GM19452 (cell line): Measurements from ENCODE around the gene STRBP.
"Not testable (repeated sequence)": the region's sequence is repeated elsewhere in the genome, so short reads cannot be mapped to it uniquely, and the experiment has no call there.

Experiments
- ATAC-seq: cut with Tn5 transposase; IDR thresholded peaks from one replicate; pipeline ENCODE4 v1.9.1; 2021; ENCODE audit not compliant: unreplicated experiment

Gene STRBP

DNA sequence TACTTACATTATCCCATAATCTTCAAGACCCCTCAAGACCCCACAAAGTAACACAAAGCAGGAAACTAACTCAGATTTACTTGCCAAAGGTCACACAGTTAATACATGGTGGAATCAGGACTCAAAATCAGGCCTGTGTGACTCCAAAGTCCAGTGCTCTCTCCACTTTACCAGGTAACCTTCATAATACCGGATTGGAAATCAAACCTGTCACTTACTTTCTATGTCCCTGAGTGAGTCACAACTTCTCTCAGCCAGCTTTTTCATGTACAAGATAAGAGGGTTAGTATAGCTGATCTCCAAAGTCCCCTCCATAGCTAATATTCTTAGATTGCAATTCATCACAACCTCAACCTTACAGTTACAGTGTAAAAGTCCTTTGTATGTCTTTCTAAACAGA is 17.1 kb downstream of the STRBP start:
- ATAC-seq: no peak

DNA sequence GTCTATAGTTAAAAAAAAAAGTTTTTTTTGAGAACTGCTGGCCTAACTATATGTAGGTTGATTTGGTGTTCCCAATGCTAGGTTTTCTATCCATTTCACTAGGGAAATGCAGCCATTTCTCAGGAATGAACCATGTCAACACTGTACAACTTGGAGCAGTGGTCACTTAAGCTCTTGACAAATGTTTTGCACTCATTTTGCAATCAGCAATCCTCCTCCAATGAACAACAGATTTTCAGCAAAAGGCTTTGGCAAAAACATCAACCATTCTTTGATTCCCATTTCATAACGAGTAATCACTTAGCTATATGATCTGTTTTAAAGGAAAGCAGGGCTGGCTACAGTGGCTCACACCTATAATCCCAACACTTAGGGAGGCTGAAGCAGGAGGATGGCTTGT is 17.9 kb downstream of the STRBP start:
- ATAC-seq: no peak

DNA sequence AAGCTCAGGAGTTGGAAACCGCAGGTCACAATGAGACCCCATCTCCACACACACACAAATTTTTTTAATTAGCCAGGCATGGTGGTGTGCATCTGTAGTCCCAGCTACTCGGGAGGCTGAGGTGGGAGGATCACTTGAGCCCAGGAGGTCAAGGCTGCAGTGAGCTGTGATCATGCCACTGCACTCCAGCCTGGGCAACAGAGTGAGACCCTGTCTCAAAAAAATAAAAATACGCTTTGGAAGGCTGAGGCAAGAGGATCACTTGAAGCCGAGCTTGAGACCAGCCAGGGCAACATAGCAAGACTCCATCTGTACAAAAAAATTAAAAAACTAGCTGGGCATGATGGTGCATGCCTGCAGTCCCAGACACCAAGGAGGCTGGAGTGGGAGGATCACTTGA is 19.2 kb downstream of the STRBP start:
- not testable (repeated sequence) for ATAC-seq

DNA sequence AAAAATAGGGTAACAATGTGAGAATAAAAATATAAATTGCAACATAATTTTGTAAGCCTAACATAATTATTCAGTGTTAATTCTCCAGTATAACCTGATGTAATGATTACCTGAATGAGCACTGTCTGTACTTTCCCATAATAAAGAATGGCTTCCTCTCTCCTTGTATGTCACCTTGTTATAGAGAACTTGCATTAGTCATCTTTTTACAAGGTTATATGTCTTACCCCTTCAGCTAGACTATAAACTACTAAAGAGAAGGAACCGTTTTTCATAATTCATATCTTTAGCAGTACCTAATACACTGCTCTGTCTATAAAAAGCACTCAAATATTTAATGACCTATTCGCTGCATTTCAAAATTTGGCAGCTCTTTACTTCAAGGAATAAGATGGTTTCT is 19.8 kb downstream of the STRBP start:
- no peak for ATAC-seq

DNA sequence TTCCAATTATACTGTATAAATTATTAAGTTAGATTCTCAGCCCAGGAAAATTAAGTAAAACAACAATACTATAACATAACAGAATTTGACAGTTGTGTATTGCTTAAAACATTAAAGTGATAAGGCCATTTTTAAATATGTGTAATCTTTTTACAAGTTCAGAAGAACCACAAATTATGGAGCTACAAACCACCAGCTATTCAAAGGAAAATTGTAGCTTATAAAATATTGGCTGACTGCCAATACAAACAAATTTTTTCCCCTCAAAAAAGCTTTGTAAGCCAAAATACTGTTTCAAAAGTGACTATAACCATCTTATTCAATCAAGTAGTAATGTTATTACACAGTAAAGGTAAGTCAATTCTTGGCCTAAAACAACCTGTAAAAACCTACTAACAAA is 21.9 kb downstream of the STRBP start:
- ATAC-seq: no peak

DNA sequence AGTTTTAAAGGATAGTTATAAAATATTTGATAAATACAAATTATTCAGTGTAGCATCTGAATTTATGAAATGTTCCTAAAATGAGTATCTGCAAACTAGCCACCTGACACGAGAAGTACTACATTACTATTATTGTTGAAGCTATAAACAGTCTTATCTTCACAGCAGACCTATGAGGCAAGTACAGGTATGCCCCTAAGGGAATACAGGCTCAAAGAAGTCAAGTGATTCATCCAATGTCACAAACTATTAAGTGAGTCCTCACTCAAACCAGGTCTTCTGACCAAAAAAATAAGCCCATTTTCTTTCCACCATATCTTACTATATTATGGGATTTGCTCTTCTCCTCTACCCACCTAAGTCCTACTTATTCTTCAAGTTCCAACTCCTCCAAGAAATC is 28.7 kb downstream of the STRBP start:
- no peak for ATAC-seq

DNA sequence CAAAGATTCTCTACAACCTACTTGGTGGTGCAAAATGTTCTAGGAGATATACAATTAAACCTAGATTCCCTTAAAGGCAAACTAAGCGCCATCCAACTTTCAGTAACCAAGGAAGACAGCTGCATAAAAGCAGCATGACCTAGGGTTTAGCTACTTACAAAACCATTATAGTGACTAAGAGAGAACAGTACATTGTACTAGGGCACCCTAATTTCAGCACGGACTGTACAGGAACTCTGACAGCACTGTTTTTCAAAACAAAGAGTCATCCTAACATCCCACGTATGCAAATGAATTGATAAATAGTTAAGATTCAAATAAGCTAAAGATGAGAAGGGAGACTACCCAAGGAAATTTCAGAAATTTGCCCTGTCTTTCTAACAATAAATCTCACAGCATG is 30.0 kb downstream of the STRBP start:
- no peak for ATAC-seq

DNA sequence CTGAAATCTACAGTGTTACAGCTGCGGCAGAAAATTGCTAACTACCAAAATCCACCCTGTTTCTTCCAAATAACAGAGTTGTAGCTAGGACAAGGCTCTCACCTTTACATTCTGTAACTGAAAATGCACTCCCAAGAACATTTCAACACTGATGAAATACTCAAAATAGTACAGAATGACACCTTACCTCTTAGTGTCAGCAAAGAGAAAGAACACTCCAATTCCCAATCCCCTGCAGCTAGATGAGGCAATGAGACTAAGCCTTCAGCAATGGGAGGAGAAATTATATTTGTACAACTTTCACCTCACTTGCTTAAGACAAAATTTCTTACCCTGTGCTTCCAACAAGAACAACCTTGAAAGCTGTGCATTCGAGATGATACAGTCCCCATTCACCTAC is 31.2 kb downstream of the STRBP start:
- ATAC-seq: no peak

DNA sequence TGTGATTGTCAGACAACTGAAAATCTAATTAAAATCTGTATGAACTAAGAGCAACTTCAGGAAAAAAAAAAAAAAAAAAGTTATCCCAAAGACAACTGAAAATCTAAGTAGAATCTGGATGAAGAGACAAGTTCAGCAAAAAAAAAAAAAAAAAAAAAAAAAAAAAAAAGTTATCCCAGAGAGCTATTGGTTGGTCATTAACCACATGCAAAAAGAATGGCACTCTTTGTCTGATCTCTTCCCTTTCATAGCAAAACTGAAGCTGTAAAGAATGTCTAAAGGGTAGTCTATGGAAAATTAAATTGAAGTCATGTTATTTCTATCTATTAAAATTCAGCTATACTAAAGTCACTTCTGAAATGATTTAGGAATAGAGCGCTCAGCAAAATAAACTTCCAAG is 32.9 kb downstream of the STRBP start:
- no peak for ATAC-seq

DNA sequence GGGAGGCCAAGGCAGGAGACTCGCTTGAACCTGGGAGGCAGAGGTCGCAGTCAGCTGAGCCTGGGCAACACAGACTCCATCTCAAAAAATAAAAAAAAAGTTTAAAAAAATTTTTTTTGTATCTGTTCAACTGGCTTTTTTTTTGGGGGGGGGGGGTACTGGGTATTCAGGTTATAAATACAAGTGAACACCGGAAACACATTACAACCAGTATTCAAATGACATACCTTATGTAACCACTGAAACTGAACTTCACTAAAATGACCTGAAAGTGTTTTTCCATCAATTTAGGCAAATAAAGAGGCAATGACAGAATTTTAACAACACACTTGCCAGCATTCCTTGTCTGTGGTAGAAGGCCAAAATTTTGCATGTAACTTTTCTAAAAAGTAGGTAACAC is 33.5 kb downstream of the STRBP start:
- peak; percentile 50 for ATAC-seq

DNA sequence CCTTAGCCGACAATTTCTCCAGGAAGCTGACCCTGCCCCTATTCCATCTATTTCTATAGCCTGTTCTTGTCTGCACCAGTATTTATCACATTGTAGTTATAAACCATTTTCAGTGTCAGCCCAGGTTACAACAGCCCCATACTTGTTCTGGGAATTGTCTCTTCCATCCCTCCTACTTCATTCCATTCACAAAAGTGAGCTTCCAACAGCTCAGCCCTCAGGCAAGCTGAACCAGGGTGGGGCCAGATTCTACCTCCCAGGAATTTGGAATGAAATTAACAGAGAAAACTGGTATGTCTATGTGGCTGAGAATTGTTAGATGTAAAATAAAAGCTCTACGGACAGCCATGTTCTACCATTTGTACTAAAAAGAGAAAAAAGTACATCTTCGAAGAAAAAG is 36.1 kb downstream of the STRBP start:
- ATAC-seq: no peak

DNA sequence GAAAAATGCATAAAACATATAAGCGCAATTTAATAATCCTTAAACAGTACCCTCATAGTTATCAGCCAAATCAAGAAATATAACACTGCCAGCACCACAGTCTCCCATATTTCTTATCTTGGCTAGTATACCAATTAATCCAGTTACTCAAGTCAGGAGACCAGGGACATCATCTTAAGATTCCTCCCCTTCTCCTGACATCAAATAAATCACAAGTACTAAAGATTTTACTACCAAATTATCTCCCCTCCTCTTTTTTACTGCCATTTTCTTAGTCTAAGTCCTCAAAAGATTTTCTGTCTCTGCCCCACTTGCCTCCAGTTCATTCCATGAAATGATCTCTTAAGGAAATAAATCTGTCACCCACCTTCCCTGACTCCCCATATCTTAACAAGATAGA is 37.0 kb downstream of the STRBP start:
- no peak for ATAC-seq

DNA sequence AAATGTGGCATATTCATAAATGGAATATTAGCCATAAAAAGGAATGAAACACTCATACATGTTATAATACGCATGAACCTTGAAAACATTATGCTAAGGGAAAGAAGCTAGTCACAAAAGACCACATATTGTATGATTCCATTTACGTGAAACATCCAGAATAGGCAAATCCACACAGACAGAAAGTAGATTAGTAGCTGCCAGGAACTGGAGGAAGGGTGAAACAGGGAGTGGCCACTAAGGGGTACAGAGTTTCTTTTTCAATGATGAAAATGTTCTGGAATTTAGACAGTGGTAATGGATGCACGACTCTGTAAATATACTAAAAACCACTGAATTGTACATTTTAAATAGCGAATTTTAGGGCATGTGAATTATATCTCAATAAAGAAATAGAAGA is 39.4 kb downstream of the STRBP start:
- no peak for ATAC-seq

DNA sequence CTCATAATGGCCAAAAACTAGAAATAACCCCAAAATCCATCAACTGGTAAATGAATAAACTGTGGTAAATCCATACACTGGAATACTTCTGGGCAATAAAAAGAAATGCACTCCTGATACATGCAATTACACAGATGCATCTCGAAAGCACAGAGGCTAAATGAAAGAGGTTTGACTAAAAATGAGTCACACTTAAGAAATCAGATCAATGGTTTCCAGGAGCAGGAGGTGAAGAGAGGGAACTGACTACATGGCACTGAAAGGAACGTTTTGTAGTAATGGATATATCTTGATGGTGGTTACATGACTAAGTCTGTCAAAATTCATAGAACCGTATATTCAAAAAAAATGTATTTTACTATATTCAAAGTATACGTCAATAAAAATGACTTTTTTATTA is 42.4 kb downstream of the STRBP start:
- no peak for ATAC-seq

DNA sequence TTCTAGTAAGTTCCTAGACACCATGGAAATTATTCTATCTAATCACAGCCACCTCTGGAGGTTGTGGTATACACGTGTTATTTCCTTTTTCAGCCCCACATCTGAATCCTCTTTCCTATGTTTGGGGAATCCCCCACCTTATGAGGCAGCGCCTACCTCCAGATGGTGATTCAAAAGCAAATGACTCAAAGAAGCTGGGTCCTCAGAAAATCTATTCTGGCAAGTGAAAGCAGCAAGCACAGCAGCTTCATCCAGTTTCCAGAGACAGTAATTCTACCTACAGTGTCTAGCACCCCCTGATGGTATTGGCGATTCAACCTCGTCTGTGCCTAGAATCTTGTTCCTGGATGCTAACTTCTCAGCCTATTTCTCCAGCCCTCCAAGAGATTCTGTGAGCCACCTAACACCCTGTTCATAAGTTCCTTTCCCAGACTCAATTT is 43.0 kb downstream of the STRBP start:
- ATAC-seq: peak; percentile 90

DNA sequence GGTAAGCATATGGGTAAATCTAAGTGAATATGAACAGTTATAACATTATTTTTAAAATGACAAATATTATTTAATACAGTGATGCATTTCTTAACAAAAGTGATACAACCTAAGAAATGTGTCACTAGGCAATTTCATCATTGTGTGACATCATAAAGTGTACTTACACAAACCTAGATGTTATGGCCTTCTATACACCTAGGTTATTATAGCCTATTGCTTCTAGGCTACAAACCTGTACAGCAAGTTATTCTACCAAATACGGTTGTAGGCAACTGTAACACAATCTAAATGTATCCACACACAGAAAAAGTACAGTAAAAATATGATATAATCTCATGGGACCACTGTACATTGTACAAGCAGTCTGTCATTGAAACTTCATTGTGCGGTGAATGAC is 48.3 kb downstream of the STRBP start:
- ATAC-seq: no peak

DNA sequence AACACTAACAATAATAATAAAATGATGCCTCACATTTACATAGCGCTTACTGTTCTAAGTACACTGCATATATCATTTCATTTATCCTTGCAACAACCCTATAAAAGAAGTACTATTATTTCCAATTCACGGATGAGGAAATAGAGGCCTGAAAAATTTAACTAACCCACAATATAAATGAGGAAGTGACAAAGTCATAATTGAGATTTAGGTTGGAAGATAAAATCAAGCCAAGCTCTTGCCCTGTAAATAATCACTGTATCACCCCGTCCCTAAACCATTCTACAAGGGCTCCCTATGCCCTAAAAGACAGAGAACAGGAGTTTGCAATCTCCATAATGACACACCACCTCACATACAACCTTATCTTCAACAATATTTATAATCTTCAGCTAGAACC is 49.6 kb downstream of the STRBP start:
- ATAC-seq: no peak

DNA sequence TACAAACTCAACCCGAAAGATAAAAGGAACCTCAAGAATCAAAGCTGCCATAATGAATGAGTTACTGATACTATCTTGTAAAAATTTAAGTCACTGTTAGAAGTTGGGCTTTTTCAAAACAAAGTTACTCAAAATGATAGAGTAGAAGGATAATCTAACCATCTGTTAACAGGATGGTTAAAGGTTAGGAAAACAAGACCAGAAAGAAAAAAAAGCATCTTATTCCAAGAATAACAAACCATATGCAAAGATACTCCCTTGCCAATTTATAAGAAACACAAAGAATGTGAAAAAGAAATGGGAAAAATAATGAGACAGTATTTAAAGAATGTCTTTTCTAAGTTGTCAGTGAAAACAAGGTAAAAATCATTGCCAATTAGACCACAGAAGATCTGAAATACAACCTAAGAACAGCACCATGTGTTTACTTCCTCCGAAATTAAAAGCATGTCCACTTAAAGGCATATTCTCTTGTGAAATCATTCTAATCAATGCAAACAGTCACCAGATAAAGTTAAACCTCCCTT is 51.2 kb downstream of the STRBP start:
- no peak for ATAC-seq

DNA sequence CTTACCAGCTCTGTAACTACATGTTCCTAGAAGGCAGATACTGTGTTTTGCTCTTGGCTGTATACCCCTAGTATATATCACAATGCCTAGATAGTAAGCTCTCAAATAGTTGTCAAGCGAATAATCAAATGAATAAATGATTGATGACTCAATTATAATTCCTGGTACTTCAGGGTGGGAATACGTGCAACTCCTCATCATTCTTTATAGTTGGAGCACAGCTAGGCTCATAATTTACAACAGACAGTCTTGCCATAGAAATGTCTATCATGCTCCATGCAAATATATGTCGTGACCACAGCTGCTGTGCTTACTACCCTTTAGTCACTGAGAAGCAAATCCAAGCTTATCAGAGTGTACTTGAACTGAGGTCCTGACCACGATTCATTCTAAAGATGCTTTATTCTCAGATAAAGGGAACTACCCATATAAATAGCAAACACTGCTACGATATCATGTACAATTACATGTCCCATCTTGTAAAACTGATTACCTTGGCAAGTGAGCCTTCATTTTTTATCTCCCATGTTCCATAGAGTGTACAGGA is 52.1 kb downstream of the STRBP start:
- no peak for ATAC-seq

DNA sequence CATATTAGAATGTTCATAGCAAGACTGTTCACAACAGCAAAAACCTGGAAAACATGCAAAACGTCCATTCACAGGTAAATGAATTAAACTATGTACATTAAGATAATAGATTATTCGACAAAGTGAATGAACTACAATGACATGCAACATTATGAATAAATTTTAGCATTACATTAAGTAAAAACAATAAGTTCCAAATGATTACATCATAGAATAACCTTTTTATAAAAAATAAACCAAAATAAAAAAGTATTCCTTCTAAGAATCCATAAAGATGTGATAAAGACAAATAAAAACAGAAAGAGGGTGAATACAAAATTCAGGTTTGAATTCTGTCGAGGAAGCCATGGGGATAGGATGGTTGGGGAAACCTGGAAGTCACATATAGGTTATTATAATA is 57.3 kb downstream of the STRBP start:
- no peak for ATAC-seq

DNA sequence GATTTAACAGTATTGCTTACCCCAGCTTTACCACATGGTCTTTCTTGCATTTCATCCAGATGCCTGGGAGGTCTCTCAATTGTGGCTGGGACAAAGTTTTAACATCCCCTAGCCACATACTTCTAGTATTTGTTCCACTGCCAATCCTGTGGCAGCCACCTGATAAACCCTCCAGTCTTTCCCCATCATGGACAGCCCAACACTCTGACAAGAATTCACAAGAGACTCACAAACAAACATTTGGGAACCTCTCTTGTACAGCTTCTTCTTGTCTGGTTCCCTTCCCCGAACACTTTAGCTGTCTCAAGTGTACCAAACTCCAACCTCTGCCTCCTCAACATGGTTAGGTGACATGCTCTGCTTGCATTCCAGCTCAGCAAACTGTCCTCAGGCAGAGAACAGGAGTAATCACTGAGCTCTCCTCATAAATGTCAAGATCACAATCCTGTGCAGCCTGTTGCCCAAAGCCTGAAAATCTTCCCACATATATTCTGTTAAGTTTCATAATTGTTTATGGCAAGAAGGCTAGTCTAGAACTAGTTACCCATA is 59.7 kb downstream of the STRBP start:
- no peak for ATAC-seq

DNA sequence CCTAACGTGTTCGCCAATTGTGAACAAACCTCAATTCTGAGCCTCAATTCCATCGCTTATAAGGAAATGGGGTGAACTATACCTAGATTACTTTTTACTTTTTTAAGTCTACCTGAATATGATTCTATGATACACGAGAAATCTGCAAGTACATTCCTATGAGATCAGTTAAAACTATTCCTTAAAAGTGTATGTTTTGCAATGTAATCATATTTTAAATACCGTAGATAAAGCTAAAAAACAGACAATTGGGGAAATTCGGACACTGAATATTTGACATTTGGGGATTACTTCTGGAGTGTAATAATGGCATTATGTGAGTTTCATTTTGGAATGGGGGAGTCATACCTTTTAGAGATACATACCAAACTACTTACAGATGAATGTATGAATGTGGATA is 62.3 kb downstream of the STRBP start:
- no peak for ATAC-seq

DNA sequence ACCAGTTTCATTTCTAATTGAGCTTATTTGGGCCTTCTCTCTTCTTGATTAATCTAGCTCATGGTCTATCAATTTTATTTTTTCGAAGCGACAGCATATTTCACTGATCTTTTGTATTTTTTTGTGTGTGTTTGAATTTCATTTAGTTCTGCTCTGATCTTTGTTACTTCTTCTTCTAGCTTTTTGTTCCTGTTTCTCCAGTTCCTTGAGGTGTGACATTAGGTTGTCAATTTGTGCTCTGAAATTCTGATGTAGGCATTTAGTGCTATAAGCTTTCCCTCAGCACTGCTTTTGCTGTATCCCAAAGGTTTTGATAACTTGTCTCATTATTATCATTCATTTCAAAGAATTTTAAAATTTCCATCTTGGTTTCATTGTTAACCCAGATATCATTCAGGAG is 67.3 kb downstream of the STRBP start:
- no peak for ATAC-seq
